ENCODE measurements around the gene KCNQ2.
"Not testable (repeated sequence)": the region's sequence is repeated elsewhere in the genome, so short reads cannot be mapped to it uniquely, and the experiment has no call there.

Gene KCNQ2

DNA sequence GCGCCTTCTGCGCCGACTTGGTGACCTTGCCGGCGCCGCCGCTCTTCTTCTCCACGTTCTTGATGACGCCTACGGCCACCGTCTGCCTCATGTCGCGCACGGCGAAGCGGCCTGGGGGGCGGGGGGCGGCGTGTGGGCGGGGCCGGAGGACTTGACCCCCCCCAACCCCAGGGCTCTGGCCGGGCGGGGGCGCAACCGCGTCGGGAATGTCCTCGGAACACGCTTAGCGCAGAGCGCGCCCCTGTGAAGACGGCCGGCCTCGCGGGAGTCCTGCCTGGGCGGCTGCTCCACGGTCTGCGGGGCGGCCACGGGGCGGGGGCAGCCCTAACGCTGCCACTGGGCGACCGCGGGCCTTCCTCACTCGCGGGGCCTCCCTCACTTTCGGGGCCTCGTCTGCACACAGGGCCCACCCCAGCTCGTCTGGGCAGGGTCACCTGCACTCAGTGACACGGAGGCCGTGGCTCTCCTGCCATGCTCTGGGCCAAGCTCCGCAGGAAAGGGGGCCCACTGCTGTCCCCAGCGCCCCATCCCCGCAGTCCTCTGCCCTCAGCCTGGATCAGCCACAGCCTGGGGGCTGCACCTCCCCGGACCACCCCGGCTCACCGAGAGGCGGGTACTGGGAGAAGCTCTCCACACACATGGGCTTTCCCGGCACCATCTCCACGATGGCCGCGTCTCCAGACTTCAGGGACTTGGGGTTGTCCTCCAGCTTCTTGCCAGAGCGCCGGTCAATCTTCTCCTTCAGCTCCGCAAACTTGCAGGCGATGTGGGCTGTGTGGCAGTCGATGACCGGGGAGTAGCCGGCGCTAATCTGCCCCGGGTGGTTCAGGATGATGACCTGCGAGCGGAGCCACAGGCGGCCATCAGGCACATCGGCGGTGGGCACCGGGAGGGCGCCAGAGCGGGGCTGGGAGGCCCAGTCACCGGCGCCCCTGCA lies 16.1 kb upstream of the KCNQ2 start:
- DNase-seq, result no peak

DNA sequence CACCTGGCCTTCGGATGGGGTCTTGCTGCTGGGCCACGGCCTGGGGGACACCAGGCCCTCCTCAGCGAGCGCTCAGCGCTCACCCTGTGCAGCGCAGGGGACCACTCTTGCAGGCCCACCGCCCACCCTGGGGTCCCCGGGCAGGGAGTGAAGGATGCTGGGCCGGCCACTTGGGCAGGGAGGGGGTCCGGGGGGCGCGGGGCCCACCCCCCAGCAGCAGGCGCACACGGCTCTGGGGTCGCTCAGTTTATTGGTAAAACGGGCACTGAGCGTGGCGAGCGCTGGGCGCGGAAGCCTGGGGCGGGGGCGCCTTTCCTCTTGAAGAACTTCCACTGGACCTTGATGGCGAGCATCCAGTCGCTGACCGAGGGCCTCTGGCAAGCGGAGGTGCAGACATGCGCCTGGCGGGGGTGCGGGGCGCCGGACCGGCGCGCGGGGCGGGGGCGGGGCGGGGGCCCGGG lies 15.4 kb upstream of the KCNQ2 start:
- no peak for DNase-seq

DNA sequence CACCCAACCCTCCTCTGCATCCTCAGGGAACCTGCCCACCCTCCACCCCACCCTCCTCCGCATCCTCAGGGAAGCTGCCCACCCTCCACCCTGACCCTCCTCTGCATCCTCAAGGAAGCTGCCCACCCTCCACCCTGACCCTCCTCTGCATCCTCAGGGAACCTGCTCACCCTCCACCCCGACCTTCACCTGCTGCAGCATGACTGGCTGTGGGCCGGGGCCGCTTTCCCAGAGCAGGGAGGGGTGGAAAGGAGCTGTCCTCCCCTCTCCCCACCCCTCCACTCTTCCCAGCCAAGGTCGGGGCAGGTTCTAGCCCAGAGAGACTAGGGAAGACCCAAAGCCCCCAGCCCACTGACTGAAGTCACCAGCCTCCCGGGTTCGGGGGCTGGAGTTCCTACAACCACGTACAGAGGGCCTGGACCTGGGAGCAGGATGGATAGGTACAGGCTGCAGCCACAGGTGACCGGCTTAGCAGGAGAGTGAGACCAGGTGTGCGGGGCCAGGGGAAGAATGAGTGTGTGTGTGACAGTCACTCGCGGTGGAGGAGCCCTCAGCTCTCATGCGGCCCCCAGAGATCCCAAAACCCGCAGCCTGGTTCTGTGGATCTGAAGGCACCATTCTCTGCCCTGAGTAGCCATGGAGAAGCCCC lies 14.8 kb upstream of the KCNQ2 start:
- no peak for DNase-seq

DNA sequence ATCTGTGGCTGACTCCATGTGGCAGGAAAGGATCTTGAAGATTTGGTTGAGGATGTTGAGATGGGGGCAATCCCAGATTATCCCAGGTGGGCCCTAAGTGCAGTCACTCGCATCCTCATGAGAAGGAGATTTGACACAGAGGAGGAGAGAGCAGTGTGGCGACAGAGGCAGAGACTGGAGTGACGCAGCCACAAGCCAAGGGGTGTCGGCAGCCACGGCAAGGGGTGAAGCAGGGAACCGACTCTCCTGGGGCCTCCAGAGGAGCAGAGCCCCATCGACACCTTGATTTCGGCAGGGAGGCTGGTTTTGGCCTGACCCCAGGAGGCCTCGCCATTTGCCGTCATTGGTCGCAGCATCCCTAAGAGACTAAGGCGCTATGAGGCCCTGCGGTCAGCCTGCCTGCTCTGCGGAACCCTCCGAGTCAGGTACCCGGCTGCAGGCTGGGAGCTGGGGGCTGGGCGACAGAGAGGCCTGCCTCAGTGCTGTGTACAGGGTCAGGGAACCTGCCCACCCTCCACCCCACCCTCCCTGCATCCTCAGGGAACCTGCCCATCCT lies 13.9 kb upstream of the KCNQ2 start:
- no peak for DNase-seq

DNA sequence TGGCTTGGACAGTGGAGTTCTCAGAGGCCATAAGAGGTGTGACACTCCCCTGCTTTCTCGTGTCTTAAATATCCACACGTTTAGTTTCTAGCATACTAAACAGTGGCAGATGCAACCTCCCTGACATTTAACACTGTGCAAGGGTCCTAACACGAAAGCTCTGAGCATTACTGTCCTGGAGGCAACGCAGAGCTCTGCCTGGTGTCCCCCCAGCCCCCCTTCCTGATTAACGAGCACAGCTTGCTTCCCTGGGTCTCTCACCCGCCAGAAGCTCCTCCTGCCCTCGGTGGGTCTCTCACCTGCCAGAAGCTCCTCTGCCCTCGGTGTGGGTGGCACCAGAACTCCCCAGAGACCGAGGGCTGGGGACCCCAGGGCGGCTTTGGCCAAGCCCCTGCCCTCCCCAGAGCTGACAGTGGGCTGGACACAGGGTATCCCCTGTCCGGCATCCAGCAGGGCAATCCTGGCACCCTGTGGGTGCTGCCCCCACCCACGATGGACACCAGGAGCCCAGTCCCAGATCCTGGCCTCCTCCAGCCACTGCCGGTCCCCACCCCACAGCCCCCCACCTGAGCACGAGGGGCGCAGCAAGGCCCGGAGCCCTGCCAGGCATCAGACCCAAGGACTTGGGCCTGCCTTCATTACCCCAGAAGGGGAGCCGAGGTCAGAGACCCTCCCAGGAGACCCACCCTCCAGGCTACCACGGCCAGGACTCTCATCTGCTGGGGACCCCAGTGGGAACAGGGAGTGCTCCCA lies 12.4 kb upstream of the KCNQ2 start:
- no peak for DNase-seq

DNA sequence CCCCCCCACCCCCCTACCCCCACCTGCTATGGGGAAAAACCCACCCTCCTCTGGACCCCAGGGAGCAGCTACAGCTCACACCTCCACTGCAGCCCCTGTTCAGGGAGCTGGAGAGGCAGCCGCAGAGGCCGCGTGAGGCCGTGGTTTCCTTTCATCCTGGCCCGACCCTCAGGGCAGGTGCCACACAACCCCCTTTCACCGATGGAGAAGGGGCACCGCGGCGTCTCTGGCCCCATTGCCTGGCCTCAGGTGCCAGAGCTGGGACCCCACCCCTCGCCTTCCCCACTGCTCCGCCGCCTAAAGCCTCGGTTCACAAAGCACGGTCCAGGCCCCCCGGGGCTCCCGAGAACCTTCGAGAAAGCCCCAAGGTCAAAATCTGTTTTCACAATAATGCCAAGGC lies 11.8 kb upstream of the KCNQ2 start:
- DNase-seq, result no peak

DNA sequence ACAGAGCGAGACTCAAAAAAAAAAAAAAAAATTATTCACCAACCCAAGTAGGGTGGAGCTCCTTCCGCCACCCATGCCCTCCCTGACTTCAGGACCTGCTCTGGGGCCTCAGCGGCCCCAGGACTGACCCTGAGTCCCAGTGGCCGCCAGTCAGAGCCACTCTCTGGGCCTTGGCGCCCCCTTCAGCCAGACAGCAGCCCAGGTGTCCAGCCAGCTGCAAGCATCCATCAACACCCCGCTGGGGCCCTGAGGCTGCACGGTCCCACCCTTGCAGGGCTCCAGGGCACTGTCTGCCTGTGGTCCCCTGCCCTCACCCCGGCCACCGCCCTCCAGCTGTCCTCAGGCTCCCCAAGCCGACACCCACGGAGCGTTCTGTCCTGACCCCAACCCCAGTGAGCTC lies 11.4 kb upstream of the KCNQ2 start:
- DNase-seq, result no peak

DNA sequence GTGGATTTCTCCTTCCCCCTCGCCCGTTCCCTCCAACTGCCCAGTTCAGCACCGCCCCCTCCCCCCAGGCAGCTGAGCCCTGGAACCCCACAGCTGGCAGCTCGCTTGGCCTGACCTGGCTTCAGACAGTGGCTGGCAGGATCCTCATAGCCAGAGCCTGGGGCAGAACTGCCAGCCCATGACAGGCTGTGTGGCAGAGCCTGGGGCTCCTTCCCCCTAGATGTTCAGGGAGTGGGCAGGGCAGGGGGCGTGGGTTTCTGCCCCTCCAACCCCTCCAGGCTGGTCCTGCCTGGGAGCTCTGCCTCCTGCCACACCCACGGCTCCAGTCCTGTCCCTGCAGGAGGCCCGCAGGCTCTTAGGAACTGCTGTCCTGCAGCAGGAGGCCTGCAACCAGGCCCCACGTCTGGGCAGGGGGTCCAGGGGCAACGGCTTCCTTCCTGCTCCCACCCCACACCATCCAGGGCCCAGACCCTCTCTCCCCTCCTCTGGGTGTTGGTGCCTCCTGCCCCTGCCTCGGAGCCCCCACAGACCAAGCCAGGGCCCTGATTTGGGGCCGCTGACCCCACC lies 9.6 kb upstream of the KCNQ2 start:
- DNase-seq, result no peak

DNA sequence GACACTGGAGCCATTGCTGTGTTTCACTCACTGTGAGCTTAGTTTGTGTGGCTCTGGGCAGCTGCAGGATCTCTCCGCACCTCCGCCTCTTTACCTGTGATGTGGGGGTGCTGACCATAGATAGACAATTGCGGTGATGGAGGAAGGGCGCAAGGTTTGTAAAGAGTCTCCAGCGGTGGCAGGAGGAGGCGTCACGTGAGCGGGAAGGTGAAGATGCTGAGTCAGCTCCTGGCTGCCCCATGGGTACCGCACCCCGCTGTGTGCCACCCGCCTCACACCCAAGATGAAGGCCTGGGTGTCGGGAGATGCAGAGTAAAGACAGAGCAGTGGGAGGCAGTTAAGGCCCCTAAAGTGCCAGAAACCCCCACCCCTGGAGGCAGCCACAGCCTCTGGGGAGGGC lies 9.0 kb upstream of the KCNQ2 start:
- no peak for DNase-seq

DNA sequence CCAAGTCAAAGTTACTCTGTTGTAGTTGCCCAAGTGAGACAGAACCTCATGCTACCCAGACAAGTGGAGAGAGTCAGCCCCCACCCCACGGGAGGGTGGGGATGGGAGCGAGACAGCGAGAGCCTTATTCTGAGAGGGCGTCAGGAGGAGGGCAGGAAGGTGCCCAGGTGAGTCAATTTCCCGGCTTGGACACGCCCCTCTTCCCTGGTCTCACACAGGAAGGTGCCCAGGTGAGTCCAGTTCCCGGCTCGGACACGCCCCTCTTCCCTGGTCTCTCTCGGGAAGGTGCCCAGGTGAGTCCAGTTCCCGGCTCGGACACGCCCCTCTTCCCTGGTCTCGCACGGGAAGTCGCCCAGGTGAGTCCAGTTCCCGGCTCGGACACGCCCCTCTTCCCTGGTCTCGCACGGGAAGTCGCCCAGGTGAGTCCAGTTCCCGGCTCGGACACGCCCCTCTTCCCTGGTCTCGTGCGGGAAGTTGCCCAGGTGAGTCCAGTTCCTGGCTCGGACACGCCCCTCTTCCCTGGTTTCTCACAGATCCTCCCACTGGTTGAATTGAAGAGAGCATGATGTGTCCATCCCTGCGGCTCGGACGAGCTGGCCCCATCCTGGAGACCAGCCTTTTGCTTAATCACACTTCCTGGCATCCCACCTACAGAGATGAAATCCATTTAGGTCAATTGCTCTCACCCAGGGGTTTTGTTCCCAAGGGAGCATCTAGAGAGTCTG lies 7.4 kb upstream of the KCNQ2 start:
- DNase-seq, result not testable (repeated sequence)

DNA sequence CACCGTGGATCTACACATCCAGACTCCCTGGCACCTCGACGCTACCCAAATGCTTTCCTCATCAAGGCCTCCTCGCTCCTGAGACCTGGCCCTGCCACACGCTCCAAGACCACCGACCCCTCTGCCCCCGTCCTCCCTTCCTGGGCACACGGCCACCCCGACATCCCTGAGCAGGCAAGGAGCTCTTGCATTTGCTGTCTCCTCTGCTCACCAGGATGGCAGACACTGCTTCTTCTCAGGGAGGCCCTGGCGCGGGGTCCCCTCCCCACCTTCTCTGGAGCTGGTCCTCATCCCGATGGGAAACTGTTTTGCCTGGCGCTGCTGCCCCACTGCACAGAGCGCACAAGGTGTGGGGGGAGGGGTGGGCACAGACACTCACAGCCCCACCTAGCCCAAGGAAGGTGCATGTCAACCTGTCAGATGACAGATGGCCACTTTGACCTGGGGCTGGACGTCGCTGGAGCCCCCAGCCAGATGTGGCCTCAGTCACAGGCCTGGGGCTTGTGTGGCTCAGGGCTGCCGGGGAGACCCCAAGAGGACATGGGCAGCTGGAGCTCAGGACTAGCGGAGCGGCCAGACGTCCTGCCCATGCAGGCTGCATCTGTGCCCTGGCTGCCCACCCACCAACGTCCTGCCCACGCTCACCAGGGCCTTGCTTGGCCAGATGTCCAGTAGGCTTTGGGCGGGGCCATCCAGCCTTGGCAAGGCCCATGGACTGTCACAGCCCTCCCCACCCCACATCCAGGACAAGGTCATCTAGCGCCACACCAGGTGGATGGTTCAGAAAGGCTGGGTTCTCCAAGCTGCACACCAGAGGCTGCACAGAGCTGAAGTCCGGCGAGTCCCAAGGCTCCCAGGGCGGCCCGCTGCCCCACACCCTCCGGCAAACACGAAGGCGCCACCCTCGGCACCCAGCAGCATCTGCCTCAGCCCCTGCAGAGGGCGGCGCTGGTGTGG lies 6.2 kb upstream of the KCNQ2 start:
- no peak for DNase-seq

DNA sequence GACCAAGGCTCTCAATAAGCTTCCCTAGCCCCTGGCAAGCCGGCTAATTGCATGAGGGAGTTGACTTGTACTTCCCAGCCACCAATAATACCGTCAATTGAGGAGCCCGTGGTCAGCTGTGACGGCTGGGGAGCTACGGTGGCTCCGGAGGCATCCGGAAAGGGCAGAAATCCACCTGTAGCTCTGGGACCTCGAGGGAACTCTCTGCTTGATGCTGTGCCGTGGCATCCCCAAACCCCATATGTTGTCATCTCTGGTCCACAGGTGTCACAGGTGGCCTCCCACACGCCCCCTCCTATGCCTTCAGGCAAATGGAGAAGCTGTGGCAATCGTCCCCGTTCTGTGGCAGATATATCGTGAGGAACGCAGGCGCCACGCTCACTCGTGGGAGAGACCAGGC lies 5.5 kb upstream of the KCNQ2 start:
- DNase-seq, result no peak

DNA sequence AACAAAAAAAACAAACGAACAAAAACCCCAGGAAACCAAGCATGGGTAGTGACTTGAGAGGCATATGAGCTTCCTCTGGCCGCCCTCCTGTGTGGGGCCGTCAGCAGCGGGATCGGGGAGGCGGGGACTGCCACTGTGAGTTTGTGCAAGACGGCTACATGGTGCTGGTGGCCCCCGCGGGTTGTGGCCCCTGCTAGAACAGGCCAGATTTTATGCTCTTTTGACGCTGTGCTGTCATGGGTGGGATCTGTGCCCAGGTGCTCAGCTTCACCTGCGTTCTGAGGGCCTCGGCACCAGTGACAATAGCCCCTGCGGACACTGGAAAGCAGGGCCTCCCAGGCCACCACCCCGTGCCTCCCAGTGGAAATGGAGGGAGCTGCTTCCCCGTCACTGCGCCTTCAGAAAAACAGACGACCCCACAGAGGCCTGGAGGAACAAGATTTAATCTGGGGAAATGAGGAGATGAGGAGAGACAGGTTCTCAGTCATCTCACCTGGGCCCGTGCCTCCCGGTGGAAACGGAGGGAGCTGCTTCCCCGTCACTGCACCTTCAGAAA lies 4.7 kb upstream of the KCNQ2 start:
- DNase-seq, result no peak

DNA sequence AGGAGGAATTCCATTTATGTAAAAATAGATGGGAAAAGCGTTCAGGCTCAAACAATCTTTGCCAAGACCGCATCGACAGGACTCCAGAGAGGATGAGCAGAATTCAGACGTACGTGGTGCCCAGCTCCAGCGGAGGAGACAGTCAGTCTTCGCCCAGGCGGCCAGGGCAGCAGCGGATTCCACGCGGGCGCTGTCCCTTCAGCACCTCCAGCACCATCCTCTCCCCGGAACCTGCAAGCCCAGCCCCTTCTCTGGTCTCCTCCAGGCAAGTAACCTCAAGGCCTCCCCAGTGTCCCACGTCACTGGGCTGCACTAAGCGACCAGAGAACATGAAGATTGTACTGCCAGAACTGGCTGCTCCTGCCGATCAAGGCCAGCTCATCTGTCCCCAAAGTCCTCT lies 2.8 kb upstream of the KCNQ2 start:
- no peak for DNase-seq

DNA sequence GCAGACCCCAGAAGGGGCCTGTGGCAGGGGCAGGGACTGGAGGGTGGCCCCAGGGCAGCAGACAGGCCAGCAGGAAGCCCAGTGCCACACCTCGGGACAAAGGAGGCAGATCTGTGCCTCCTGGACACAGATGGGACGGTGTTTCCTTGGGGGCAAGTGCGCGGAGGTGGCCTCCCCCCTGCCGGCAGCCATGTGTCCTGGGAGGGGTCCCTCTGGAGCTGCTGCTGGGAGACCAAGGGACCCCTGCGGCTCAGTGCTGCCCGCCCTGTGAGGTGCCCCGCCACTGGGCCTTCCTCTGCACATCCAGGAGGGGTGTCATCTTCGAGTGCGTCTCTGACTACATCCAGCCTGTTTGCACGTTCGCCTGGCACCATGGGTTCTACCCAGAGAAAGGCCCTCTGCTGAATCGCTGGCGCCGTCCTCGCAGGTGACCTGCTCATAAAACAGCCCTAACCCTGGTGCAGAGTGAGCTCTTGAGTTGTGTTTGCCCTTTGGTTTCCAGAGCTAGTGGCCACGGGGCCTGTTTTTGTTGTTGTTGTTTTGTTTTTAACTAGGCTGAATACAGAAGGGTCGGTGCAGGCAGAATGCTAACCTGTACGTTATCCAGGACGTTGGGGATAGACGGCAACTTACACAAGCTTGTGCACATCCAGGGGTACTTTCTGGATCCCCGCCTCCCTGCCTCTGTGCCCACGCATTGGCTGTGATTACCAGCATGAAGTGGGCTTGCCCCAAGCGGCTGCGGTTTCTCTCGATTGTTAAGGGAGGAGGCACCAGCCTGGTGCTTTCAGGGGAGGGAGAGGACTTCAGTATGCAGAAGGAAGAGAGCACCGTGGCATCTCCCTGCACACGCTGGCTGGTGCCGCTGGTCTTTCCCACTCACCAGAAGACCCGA lies 1.3 kb upstream of the KCNQ2 start:
- DNase-seq, result no peak

DNA sequence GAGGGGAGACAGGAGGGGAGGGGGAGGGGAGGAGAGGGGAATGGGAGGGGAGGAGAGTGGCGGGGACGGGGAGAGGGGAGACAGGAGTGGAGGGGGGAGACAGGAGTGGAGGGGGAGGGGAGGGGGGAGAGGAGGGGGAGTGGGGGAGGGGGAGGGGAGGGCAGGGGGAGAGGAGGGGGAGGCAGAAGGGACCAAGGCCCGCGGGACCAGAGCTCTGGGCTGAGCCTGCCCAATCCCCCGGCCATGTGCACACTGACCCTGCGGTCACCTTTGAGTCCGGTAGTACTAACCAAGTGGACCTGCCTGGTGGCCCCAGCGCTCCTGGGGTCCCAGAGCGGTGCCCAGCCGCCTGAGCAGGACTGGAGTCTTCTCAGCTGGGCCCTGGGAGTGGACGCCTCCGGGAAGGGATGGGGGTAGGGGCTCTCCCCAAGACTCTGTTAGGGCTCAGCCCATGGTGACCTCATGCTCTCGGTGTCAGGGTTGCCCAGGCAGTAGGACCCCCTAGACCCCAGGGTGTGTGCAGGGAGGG lies 471 bp upstream of the KCNQ2 start:
- DNase-seq, result no peak

DNA sequence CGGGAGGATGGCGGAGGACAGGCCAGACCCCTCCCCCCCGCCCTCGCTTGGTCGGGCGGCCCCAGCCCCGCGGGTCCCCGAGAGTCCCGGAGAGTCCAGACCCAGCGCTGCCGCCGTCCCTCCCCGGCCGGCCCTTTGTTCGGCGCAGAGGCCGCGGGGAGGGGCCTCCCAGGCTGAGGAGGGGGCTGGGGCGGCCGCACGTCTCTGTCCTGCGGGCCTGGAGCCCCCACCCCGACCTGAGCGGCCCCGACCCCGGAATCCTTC lies 806 bp downstream of the KCNQ2 start:
- DNase-seq, result no peak

DNA sequence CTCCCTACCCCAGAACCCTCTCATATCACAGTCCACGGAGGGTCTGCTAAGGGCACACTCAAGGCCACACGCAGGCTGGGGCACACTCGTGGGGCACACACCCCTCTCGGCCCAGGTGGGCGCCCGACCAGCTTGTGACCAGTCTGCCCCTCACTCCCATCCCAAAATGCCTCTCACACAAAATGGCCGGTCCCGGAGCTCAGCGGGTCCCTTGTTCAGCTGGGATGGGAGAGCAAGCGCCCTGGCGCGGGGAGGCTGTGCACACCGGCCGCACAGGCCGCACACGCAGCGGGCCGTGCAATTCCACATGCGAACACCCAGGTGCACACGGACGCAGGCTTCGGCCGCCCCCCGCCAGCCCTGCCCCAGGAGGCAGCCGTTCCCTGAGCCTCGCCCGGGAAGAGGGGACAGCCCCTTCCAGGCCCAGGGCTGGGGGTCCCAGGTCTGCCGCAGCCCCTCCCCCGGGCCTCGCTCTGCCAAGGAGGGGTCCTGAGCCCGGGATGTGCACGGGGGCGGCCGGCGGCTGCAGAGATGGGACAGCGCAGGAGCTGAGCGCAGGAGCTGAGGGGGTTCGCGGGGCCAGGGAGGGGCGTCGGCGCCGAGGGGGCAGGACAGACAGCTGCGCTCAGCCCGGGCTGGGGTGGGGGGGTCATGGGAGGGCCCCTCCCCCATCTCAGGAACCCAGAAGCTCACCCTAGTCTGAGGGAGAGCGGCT lies 1.3 kb downstream of the KCNQ2 start:
- no peak for DNase-seq

DNA sequence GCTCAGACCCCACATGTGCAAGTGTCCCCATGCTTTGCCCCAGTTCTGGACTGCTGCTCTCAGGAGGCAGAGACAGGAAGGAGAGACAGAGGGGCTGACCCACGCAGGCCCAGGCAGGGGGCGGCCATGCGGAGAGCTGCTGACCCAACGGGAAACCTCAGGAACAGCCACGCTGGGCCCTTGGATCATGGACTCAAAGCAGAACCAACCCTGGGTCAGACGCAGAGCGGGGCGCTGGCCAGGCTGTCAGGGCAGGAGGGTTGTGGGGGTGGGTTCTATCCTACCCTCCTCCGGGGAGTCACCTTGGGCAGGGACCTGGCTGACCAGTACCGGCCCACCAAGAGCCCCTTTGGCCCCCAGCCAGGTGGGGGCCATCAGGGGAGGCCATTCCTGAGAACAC lies 2.0 kb downstream of the KCNQ2 start:
- no peak for DNase-seq

All from NCI-H510A treated with DMSO at 0.1 percent for 48 hours (cell line).